C4-2B (cell line): ENCODE data around the gene POLK.
"Not testable (repeated sequence)": the region's sequence is repeated elsewhere in the genome, so short reads cannot be mapped to it uniquely, and the experiment has no call there.

Source experiments
- H3K27ac ChIP-seq: fragments of 450-650 bp; 2 replicates; pipeline ENCODE4 v1.5.1; 2017
- ZFX ChIP-seq: fragments of 450-650 bp; IDR thresholded peaks from 2 replicates; pipeline ENCODE4 v1.6.1; 2017
- TF ChIP-seq, protein P1 (sequence below): fragments of 450-650 bp; conservative IDR thresholded peaks from 2 replicates; pipeline ENCODE4 v1.5.1; 2017; ENCODE audit warnings: mild to moderate bottlenecking

POLK gene

GRCh38 chr5:75472973-75473372 is 38.7 kb upstream of the POLK start:
- TF ChIP-seq ZFX, result no peak
- TF ChIP-seq, protein P1, sequence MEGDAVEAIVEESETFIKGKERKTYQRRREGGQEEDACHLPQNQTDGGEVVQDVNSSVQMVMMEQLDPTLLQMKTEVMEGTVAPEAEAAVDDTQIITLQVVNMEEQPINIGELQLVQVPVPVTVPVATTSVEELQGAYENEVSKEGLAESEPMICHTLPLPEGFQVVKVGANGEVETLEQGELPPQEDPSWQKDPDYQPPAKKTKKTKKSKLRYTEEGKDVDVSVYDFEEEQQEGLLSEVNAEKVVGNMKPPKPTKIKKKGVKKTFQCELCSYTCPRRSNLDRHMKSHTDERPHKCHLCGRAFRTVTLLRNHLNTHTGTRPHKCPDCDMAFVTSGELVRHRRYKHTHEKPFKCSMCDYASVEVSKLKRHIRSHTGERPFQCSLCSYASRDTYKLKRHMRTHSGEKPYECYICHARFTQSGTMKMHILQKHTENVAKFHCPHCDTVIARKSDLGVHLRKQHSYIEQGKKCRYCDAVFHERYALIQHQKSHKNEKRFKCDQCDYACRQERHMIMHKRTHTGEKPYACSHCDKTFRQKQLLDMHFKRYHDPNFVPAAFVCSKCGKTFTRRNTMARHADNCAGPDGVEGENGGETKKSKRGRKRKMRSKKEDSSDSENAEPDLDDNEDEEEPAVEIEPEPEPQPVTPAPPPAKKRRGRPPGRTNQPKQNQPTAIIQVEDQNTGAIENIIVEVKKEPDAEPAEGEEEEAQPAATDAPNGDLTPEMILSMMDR, result no peak
- no peak overlapping the region for H3K27ac ChIP-seq

GRCh38 chr5:75473463-75473862 is 38.2 kb upstream of the POLK start:
- no peak overlapping the region for H3K27ac ChIP-seq
- TF ChIP-seq, protein P1, result no peak
- no peak for TF ChIP-seq ZFX

DNA sequence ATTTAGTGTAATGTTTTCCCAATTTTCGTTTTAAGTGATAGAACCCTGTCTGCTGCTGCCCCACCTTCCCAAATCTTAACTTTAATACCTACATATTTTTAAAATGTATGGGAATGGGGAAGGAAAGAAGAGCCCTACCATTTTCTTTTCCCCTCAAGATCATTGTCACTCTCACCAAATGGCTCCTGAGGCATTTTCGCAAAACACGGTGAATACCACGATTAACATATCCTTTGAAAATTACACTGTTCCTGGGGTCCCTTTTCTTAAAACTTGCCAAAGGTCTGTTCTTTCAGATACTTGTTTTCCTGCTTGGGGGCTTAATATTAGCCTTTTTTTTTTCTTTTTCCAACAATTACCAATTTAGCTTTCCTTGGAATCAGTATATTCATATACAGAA is 36.3 kb upstream of the POLK start:
- no peak overlapping the region for H3K27ac ChIP-seq
- TF ChIP-seq ZFX, result no peak
- TF ChIP-seq, protein P1, result no peak

GRCh38 chr5:75481024-75481423 is 30.7 kb upstream of the POLK start:
- H3K27ac ChIP-seq, result no peak overlapping the region
- TF ChIP-seq, protein P1, result no peak
- TF ChIP-seq ZFX, result no peak

DNA sequence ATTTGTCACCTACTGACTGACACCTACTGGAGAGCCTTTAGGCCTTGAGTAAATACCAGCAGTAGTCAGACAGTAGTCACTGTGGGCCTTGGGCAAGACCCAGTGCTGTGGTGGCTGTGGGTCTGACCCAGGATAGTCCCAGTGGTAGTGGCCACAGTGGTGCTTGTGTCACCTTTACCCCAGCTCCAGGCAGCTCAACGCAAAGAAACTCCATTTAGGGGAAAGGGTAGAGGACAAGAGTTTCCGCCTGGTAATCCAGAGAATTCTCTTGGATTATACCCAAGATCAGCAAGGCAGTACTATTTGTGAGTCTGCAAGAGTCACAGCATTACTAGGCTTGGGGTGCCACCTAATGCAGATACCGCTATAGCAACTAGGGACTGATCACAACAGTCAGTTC is 29.2 kb upstream of the POLK start:
- H3K27ac ChIP-seq, result no peak overlapping the region
- TF ChIP-seq ZFX, result no peak
- TF ChIP-seq, protein P1, result no peak

DNA sequence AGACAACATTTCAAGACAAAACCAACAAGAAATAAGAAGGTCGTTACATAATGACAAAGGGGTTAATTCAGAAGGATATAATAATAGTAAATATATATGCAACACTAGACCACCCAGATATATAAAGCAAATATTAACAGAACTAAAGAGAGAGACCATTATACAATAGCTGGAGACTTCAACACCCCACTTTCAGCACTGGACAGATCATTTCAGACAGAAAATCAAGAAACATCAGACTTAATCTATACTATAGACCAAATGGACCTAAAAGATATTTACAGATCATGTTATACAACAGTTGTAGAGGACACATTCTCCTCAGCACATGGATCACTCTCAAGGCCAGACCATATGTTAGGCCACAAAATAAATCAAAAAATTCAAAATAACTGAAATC is 27.1 kb upstream of the POLK start:
- no peak overlapping the region for H3K27ac ChIP-seq
- TF ChIP-seq ZFX, result no peak
- TF ChIP-seq, protein P1, result no peak

- H3K27ac ChIP-seq, result not testable (repeated sequence)
These were observed 21.8 kb upstream of the POLK start for GRCh38 chr5:75489847-75490246.

DNA sequence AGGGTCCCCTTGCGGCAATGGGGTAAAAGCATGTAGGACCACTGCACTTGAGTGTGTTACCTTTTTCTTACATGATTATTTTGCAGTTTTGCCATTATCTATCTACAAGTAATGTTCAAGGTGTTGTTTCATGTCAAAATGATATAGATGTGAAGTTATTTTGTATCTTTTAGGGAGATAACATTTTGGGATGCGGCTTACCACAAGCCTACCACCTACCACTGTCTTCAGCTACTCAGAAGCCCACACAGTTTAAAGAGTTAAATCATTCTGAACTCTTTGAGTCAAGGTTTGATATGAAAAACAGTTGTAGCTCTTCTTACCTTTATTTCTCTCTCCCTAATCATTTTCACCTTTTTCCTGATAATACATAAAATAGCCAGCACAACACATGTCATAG is 20.1 kb upstream of the POLK start:
- no peak overlapping the region for H3K27ac ChIP-seq

More for the DNA sequence above, 20.1 kb upstream of the POLK start:
- TF ChIP-seq ZFX, result no peak
- TF ChIP-seq, protein P1, result no peak
